Endothelial cell of umbilical vein (primary cell): ENCODE results near the gene FOXP1.

ENCODE experiments used
- CTCF ChIP-seq, 2 donors: IDR thresholded peaks; 1 replicate in 1 of 2; 2 replicates in 1 of 2; pipeline ENCODE4 v1.5.1; 2011; ENCODE audit warnings: low read length in 2 of 2, mild to moderate bottlenecking in 2 of 2, moderate library complexity in 2 of 2, control low read depth in 1 of 2, inconsistent platforms in 1 of 2, low read depth in 1 of 2; ENCODE audit not compliant: insufficient read depth in 1 of 2; ENCODE audit errors: extremely low read depth in 1 of 2
- EZH2 ChIP-seq: IDR thresholded peaks from 2 replicates; pipeline ENCODE4 v1.6.1; 2012; ENCODE audit warnings: borderline replicate concordance, low read depth, mild to moderate bottlenecking, moderate library complexity, low read length, inconsistent platforms; ENCODE audit not compliant: severe bottlenecking
- FOS ChIP-seq: IDR thresholded peaks from 2 replicates; pipeline ENCODE4 v1.6.1; 2011; ENCODE audit warnings: mild to moderate bottlenecking, low read length, moderate library complexity, borderline replicate concordance; ENCODE audit not compliant: insufficient read depth
- GATA2 ChIP-seq: IDR thresholded peaks from 2 replicates; pipeline ENCODE4 v1.7.0; 2011; ENCODE audit warnings: low read depth, mild to moderate bottlenecking, moderate library complexity, mixed read lengths, low read length; ENCODE audit not compliant: insufficient read length, insufficient read depth
- JUN ChIP-seq: IDR thresholded peaks from 2 replicates; pipeline ENCODE4 v1.6.1; 2011; ENCODE audit warnings: borderline replicate concordance, low read depth; ENCODE audit not compliant: insufficient read length, insufficient read depth
- MAX ChIP-seq: IDR thresholded peaks from 2 replicates; pipeline ENCODE4 v1.6.1; 2011; ENCODE audit not compliant: insufficient read depth, insufficient read length
- MYC ChIP-seq: IDR thresholded peaks from one replicate; pipeline ENCODE4 v1.6.1; 2011; ENCODE audit warnings: mild to moderate bottlenecking, low read depth, low read length
- POLR2A ChIP-seq: IDR thresholded peaks from 2 replicates; pipeline ENCODE4 v1.6.1; 2012; ENCODE audit warnings: low read depth, mild to moderate bottlenecking, control low read depth, low read length
- POLR2AphosphoS5 ChIP-seq: IDR thresholded peaks from 2 replicates; pipeline ENCODE4 v1.6.1; 2012; ENCODE audit warnings: low read depth, mild to moderate bottlenecking, control low read depth, low read length, moderate library complexity; ENCODE audit not compliant: insufficient read depth

- TF ChIP-seq EZH2 (no peak), POLR2A (no peak), CTCF (IDR thresholded peaks at IDR 0.05; ENCODE audit: extremely low read depth in 1 of 2, insufficient read depth in 1 of 2, low read depth in 1 of 2, low read length in 2 of 2) (no peak), POLR2AphosphoS5 (no peak), MAX (no peak), FOS (no peak), JUN (no peak), MYC (no peak), GATA2 (no peak)
Observed at GRCh38 chr3:71514621-71515020, 68.9 kb downstream of the FOXP1 start.
